Thyroid gland (tissue), 4 donors: ENCODE measurements around the gene TSPAN7.

Source experiments
- CTCF ChIP-seq, 6 experiments: fragments of 200-600 bp in 3 of 6; fragments of 450-650 bp in 3 of 6; sonication (generic) in 3 of 6; IDR thresholded peaks; one replicate each; pipeline ENCODE4 v1.5.1; 2016 to 2019; ENCODE audit warnings: antibody characterized with exemption in 6 of 6, mild to moderate bottlenecking in 2 of 6, inconsistent platforms in 1 of 6, moderate library complexity in 1 of 6
- POLR2A ChIP-seq, 2 donors: fragments of 450-650 bp; IDR thresholded peaks; one replicate each; pipeline ENCODE4 v1.6.1; 2017; ENCODE audit warnings: antibody characterized with exemption in 2 of 2, mild to moderate bottlenecking in 2 of 2, moderate library complexity in 1 of 2

DNA sequence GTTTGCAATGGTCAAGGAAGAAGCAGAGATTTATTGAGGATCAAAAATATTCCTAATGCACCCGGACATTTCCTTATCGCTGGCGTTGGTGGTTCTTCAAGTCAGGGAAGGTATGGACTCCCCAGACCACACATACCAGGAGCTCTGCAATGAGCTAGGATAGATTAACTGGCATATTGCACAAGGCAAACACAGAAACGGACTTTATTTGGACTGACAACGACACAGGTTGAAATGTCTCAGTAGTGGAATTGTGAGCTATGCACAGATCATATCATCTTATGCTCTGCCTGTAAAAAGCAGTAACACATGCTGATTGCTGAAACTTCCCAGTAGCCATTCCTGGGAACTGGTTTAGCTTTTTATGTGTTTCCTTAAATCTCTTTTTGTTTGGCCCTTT is 1.7 kb downstream of the TSPAN7 start:
- TF ChIP-seq POLR2A (IDR thresholded peaks at IDR 0.05) (no peak), CTCF (IDR thresholded peaks at IDR 0.05) (no peak)
